GM18858 (cell line): ENCODE measurements around the gene AKR1E2.

Source experiments
- ATAC-seq: cut with Tn5 transposase; IDR thresholded peaks from one replicate; pipeline ENCODE4 v1.9.1; 2021; ENCODE audit not compliant: unreplicated experiment

The AKR1E2 gene

GRCh38 chr10:4825868-4826791, at the start of gene AKR1E2:
Gene AKR1E2 (plus strand): TSS chr10:4826207. CDS start chr10:4826325, 118 bp downstream.
- ATAC-seq: no peak

GRCh38 chr10:4776234-4776638, 49.8 kb upstream of the AKR1E2 start:
- no peak for ATAC-seq

- no peak for ATAC-seq
Observed at GRCh38 chr10:4778761-4779160, 47.2 kb upstream of the AKR1E2 start.

- ATAC-seq: no peak
Observed at GRCh38 chr10:4780091-4780490, 45.9 kb upstream of the AKR1E2 start.

GRCh38 chr10:4780782-4781181, 45.2 kb upstream of the AKR1E2 start:
- ATAC-seq: no peak

GRCh38 chr10:4781955-4782354, 44.1 kb upstream of the AKR1E2 start:
- no peak for ATAC-seq

- ATAC-seq: no peak
Observed at GRCh38 chr10:4784667-4785333, 41.2 kb upstream of the AKR1E2 start.

GRCh38 chr10:4786043-4786839, 39.8 kb upstream of the AKR1E2 start:
- ATAC-seq: no peak

GRCh38 chr10:4790045-4790444, 36.0 kb upstream of the AKR1E2 start:
- ATAC-seq: no peak

GRCh38 chr10:4790922-4791321, 35.1 kb upstream of the AKR1E2 start:
- ATAC-seq: no peak

- no peak for ATAC-seq
Observed at GRCh38 chr10:4792381-4792780, 33.6 kb upstream of the AKR1E2 start.

- no peak for ATAC-seq
Observed at GRCh38 chr10:4801405-4801804, 24.6 kb upstream of the AKR1E2 start.

- ATAC-seq: no peak
Observed at GRCh38 chr10:4802711-4803487, 23.1 kb upstream of the AKR1E2 start.

GRCh38 chr10:4803822-4804221, 22.2 kb upstream of the AKR1E2 start:
- no peak for ATAC-seq

GRCh38 chr10:4804465-4804864, 21.5 kb upstream of the AKR1E2 start:
- no peak for ATAC-seq

GRCh38 chr10:4806534-4806933, 19.5 kb upstream of the AKR1E2 start:
- no peak for ATAC-seq

- peak; percentile 51 for ATAC-seq
Observed at GRCh38 chr10:4807761-4808507, 18.1 kb upstream of the AKR1E2 start.

- ATAC-seq: no peak
Observed at GRCh38 chr10:4809156-4809555, 16.9 kb upstream of the AKR1E2 start.

- ATAC-seq: no peak
Observed at GRCh38 chr10:4810092-4810491, 15.9 kb upstream of the AKR1E2 start.

GRCh38 chr10:4812046-4812445, 14.0 kb upstream of the AKR1E2 start:
- ATAC-seq: no peak
